HG03045 (cell line): ENCODE measurements around the gene SRD5A1.
"Not testable (repeated sequence)": the region's sequence is repeated elsewhere in the genome, so short reads cannot be mapped to it uniquely, and the experiment has no call there.

Experiments
- ATAC-seq: cut with Tn5 transposase; IDR thresholded peaks from one replicate; pipeline ENCODE4 v1.9.1; 2021; ENCODE audit warnings: mild to moderate bottlenecking, moderate library complexity; ENCODE audit not compliant: unreplicated experiment

The SRD5A1 gene

GRCh38 chr5:6642655-6643054, 9.4 kb downstream of the SRD5A1 start:
- ATAC-seq, result no peak

DNA sequence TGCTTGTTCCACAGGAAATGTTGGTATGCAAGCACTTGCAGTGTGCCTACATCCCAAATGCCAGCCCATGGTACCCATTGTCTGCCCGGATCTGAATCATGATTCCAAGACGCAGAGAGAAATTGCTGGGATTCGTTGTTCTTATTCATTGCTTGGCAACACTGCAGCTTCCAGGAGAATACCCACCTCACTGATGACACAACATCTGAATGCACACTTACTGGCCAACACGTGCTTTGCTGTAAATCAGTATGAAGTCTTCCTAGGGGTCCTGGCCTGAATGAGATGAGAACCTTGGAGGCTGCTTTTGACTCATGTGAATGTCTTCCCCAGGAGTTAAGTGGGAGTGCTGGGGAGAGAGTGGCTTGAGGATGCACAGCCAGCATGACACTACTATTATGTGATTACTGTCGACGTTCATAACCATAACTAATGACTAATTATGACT, 11.6 kb downstream of the SRD5A1 start:
- ATAC-seq, result no peak

DNA sequence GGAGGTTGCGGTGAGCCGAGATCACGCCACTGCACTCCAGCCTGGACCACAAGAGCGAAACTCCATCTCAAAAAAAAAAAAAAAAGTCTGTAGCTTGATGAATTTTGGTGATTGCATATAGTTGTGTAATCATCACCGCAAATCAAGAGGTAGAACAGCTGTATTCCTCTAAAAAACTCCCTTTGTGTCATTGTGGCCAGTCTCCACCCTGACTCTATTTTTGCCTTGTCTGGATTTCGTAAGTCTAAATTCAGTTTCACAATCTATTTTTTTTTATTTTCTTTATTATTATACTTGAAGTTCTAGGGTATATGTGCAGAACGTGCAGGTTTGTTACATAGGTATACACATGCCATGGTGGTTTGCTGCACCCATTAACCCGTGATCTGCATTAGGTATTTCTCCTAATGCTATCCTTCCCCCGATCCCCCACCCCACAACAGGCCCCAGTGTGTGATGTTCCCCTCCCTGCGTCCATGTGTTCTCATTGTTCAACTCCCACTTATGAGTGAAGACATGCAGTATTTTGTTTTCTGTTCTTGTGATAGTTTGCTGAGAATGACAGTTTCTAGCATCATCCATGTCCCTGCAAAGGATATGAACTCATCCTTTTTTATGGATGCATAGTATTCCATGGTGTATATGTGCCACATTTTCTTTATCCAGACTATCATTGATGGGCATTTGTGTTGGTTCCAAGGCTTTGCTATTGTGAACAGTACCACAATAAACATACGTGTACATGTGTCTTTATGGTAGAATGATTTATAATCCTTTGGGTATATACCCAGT, 12.5 kb downstream of the SRD5A1 start:
- not testable (repeated sequence) for ATAC-seq

DNA sequence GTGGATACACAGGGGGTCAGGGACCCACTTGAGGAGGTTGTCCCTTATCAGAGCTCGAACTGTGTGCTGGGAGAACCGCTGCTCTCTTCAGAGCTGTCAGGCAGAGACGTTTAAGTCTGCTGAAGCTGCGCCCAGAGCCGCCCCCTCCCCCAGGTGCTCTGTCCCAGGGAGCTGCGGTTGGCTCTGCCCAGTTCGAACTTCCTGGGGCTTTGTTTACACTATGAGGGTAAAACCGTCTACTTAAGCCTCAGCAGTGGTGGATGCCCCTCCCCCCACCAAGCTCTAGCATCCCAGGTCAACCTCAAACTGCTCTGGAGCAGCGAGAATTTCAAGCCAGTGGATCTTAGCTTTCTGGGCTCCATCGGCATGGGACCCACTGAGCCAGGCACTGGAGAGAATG, 15.9 kb downstream of the SRD5A1 start:
- no peak for ATAC-seq

GRCh38 chr5:6649681-6650080, 16.4 kb downstream of the SRD5A1 start:
- ATAC-seq, result no peak

DNA sequence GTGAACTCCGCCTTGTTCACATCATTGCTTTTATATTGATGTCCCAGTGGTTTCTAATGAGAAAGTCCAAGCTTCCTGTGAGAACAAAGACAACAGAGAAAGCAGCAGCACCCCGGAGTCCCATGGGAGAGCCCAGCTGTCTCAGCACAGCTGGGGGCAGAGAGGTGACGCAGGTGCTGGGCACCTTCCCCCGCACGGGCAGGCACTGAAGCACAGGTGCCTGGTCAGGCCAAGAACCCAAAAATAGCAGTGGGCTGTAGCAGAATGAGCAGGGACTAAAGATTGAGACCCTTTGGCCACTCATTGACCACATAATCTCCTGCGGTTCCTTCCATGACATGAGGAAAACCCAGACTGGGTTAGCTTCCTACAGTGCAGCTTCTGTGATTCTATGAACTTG, 18.8 kb downstream of the SRD5A1 start:
- ATAC-seq, result peak; percentile 65

DNA sequence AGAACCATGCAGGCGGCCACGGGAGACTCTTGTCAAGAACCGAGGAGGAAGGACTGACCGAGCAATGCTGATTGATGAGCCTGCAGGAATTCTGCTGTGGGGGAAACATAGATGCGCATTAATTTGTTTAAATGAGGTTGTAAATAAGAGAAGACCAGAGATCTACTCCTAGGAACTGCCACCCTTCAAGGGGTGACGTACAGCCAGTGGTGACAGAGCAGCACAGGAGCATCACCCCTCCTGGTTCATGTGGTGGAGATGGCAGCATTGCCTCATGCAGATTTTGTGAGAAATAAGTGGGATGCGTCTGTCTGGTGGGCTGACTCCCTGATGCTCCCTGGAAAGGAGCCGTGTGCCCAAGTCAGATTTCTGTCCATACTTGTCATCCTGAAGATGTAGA, 22.2 kb downstream of the SRD5A1 start:
- no peak for ATAC-seq

DNA sequence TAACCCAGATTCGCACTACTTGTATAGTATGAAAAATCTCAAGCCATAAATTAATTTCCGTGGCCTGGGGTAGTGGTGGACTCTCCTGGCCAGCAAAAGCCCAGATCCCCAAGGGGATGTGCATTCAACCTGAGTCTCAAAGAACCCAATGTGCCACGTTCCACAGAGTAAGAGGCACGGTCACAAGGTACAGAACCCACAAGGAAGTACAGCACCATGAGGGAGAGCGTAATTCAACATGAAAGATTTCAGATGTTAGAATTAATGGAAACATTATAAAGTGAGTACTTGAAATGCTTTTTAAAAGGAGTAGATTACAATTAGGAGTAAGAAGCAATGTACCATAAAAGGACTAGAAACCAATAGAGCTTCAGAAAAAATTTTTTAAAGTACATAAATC, 23.4 kb downstream of the SRD5A1 start:
- ATAC-seq, result no peak

- ATAC-seq, result peak; percentile 74
Measured at GRCh38 chr5:6659941-6660684, 26.9 kb downstream of the SRD5A1 start.

DNA sequence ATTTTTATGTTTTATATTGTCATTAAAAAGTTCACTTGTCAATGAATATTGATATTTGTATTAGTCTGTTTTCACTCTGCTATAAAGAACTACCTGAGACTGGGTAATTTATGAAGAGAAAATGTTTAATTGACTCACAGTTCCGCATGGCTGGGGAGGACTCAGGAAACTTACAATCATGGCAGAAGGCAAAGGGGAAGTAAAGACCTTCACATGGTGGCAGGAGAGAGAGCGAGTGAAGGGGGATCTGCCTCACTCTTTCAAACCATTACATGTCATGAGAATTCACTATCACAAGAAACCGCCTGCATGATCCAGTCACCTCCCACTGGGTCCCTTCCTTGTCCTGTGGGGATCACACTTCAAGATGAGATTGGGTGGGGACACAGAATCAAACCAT, 27.4 kb downstream of the SRD5A1 start:
- no peak for ATAC-seq

DNA sequence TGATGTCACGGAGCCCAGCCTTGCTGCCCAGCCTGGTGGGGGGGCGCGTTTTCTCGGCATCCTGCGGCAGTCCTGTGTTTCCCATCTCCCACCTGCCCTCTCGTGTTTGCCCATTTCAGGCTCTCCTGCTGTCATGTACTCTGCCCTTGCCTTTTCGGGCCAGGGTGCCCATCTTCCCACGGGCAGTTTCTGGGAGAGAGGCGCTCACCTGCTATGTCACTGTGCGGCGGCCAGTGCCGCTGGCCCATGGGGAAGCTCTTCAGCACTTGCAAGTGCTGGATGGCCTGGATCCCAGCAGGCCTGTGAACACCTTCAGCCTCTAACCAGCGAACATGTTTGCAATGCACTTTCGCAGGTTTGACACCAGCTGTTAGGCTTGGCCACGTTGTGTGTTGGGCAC, 33.5 kb downstream of the SRD5A1 start:
- no peak for ATAC-seq

DNA sequence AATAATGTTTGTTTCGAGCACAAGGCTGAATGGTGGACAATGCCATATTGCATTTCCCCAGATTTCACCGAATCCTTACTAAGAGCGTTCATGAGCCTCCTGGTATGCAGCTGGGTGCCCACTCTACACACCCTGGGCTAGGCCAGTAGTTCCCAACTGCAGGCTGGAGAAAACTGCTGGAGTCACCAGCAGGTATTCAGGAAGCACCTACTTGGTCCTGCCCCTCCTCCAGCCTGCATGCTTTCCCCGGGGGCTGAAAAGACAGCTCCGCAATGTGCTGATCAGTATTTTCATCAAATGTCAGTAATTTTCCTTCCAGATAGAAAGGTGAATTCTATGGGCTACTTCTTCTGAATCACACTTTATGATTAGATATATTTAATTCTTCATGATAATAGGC, 34.4 kb downstream of the SRD5A1 start:
- ATAC-seq, result no peak

- ATAC-seq, result not testable (repeated sequence)
Measured at GRCh38 chr5:6668717-6669116, 35.5 kb downstream of the SRD5A1 start.

- ATAC-seq, result no peak
Measured at GRCh38 chr5:6673031-6673430, 39.8 kb downstream of the SRD5A1 start.

DNA sequence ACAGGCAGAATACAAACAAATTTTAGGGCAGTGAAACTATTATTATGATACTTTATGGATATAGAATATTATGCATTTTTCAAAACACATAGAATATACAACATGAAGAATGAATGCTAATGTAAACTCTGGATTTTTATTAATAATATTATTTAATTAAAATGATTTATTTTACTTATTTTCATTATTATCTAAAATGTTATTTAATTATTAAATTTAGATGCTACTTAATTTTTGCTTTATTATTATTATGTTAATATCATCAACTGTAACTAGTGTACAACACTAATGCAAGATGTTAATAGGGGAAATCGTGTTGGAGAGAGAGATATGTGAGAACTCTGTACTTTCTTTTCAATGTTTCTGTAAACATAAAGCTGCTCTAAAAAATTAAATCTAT, 40.7 kb downstream of the SRD5A1 start:
- ATAC-seq, result no peak

DNA sequence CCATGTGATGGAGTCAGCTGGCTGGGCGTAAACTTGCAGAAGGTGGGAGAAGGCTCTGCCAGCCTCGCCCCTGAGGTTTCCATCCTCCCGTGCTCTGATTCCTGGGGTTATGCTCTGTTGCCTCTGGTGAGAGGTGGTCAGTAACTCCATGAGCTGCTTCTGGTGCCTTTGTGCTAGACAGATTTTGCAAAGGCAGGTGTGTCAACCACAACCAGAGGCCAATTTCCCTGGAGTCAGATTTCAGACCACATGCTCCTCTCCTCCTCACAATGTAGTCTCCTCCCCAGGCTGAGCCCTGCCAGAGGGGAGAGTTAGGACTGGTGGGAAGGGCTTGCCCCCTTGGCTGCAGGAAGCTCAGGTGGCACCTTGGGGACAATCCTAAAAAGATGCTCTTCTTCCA, 41.2 kb downstream of the SRD5A1 start:
- no peak for ATAC-seq

DNA sequence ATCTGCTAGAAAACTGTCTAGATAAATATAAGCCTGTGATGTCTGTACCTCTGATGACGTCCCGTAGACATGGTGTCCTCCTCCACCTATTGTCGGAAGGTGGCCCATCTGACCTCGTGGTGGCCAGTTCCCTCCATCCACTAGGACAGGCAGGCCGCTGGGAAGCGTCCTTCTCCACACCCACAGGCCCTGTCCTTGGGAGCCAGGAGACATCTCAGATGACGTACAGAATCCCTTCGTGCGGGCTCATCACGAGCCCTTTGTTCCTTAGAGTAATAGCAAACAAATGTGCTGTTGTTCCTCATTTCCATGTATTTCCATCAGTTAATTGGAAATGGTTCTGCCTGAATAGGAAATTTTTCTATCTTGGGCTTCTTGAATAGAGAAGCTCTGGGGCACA, 41.6 kb downstream of the SRD5A1 start:
- no peak for ATAC-seq

- no peak for ATAC-seq
Measured at GRCh38 chr5:6675784-6676491, 42.7 kb downstream of the SRD5A1 start.

- ATAC-seq, result no peak
Measured at GRCh38 chr5:6676702-6677101, 43.5 kb downstream of the SRD5A1 start.

DNA sequence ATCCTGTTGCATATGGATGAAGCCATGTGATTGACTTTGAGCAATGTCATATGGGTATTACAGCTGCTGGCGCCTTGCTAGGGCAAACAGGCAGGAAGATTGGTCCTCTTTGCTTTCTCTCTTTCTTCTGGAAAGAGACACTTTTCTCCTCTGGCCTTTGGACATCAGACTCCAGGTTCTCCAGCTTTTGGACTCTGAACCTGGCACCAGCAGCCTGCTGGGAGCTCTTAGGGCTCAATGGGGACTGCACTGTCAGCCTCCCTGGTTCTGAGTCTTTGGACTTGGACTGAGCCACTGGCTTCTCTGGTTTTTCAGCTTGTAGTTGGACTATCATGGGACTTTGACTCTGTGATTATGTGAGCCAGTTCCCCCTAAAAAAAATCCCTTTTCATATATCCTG, 45.1 kb downstream of the SRD5A1 start:
- no peak for ATAC-seq

GRCh38 chr5:6680922-6681321, 47.7 kb downstream of the SRD5A1 start:
- ATAC-seq, result no peak

DNA sequence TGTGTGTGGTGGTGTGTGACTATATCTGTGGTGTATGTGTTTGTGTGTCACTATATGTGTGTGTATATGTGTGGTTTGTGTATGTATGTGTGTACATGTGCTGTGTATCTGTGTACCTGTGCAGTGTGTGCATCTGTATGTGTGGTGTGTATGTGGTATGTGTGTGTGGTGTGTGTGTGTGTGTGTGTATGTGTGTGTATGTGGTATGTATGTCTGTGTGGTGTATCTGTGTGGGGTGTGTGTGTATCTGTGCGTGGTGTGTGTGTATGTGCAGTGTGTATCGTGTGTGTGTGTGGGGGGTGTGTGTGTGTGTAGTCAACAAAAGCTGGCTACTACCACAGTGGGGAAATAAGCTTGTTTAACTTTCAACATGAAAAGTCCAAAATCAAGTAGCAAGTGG, 48.4 kb downstream of the SRD5A1 start:
- no peak for ATAC-seq
